ENCODE measurements around the gene POT1.

POT1 gene

DNA sequence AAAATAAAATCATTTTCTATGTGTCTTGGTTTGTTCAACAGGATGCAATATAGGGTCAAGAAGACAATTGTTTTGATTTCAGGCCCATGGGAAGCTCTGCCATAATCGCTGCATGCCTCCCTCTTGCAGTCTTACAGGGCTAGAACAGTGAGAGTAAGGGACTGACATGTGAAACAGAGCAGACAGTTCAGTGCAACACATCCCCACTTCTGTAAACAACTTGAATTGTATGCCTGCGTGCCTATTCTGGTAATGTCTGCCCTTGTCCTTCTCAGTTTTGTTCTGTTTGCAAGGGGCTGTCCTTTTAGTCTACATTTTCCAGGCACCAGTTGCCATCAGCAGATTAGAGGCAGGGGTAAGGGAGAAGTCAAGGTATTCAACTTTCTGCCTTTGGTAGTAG is 129.2 kb downstream of the POT1 start:
- DNase-seq = no peak

DNA sequence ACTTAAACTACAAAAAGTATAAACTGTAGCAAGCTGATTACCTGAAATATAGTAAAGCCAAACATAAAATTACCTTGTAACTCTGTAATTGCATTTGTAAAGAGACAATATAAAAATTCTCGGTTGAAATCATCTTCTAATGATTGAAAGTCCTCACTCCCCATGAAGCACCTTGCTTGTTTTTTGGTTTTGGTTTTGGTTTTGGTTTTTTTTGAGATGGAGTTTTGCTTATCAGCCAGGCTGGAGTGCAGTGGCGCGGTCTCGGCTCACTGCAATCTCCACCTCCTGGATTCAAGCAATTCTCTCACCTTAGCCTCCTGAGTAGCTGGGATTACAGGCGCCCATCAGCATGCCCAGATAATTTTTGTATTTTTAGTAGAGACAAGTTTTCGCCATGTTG is 130.2 kb downstream of the POT1 start:
- no peak for DNase-seq

DNA sequence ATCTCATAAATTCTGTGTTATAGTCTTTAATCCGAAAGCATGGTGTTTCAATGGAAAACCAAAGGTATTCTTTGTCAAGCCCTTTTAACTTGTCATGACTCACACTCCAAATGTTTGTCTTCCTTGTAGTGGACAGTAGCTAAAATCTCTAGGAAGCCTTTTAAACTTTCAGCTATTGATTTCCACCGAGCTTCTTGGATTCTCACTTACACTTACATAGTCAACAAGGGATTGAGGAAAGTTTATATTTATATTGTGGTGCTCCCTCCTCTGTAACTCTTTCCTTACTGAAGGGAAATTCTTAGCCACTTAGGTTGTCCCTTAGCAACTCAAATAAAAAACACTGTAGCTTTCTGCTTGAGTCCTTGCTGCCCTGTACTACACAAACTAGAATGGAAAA is 132.9 kb downstream of the POT1 start:
- no peak for DNase-seq

DNA sequence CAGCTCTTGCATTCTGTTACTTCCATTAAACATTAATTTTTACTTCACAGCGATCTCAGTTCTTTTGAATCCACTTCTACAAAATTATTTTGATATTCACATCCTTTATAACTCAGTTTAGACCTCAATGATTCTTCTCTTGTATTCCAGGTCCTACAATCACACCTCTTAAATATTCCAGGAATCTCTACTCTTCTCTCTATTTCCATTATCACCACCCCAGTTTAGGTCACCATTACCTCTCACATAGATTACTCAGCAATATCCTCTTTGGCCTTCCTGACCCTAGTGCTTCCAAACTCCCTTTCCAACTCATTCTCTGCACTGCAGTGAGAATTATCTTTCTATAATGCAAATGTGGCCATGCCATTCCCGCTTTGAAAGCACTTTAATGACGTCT is 136.9 kb downstream of the POT1 start:
- no peak for DNase-seq

DNA sequence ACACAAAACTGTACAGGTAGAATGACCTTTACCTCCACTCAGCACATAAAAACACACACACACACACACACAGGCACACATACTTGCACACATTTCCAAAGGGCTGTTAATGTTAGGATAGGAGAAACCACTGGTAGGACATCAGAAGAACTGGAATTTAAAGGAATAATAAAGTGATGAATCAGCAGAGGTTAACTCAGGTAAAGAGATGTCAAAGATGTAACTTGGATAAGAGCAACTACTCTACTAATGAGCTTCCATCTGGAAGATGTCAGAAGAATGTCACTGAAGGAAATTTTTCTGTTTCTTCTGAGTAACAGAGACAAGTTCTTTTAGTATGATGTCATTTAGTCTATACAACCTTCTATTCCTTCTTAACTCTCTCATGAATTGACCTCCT is 137.6 kb downstream of the POT1 start:
- DNase-seq = no peak

DNA sequence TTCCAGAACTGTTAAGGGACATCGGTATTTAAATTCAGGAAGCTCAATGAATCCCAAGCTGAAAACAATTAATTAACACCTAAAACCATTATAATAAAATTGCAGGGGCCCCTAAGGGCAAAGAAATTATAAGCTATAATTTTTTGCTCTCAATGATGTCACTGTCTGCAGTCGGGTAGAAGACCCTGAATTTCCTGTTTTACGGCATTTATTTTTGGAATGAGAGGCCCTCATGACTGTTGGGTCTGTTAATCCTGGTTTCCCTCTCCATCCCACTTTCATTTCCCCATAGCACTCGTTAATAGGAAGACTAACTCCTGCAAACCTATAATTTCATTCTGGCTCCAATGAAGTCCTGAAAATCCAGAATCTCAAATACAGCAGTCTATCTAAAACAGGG is 138.2 kb downstream of the POT1 start:
- no peak for DNase-seq

DNA sequence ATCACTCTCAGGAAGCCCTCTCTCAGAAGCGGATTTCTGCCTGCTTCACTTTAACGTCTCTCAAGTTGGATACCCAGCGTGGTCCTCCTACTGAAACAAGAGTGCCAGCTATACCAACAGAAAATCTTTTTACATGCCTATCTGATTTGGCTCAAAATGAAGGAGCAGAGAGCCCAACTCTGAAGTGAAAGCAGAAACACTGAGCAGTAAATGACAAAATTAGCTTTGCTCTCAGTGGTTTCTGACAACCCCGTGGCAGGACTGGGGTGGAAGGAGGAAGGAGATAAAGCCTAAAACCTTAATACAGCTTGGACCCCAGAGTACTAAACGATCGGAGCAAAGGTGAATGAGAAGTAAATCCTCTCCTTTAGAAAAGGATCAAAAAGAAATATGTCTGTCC is 139.0 kb downstream of the POT1 start:
- DNase-seq = no peak

DNA sequence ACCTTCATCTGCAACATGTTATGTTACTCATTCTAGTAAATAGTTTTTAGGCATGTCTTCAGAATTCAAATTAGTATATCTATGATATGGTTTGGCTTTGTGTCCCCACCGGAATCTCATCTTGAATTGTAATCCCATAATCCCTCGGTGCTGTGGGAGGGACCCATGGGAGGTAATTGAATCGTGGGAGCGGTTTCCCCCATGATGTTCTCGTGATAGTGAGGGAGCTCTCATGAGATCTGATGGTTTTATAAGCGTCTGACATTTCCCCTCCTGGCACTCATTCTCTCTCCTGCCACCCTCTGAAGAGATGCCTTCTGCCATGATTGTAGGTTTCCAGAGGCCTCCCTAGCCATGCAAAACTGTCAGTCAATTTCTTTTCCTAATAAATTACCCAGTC is 143.6 kb downstream of the POT1 start:
- no peak for DNase-seq

DNA sequence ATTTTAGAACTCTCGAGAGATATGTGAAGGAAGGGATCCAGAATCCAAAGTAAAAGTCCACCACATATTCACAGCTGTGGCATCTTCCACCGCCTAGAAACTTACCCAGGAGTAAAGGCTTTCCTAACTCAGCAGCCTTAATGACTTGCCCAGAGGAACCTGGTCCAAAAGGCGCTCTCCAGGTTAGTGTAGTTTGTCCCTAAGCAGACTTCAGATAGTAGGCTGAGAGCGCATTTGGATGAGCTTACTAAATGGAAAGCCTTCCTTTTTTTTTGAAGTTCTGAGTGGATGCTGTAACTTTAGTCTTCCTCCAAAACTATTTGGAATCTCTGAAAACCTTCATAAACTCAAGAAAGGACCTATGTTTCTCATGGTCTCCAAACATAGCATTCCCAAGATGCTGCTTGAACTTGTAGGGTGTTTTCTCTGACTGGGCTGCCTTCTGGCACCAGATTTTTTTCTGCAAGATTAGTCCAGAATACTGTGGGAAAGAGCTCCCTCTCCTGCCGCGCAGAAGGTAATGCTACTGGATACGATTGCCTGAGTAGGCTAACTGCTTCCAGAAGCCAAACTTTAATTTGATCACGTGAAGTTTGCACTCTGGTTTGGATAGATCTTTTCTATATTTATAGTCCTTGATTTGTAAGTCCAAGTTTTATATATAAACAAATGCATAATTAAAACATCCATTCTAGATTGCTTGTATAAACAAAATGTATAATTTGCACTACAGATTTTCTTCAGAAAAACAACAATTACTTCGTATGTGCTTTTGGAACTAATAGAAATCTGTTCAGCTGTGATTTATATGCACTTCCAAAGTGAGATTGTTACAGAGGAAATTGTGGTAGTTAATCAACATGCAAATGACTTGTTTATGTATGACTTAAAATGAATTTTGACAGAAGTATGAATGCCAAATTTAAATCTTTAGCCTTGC is 144.5 kb downstream of the POT1 start:
- no peak for DNase-seq

DNA sequence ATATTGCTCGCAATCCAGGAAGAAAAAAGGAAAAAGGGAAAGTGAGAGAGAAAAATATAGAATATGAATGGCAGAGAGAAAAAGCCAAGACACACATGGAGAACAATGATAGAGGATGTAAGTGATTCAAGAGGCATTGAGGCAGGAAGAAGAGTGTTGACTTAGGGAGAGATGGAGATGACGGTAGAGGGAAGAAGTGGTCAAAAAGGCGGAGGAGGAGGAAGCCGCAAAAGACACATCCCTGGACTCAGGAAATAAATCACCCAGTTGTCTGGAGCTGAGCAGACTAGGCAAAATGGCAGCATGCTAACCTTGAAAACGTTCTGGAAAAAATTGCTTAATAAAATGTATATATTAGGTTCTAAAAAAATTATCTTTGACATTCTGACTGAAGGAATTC is 146.4 kb downstream of the POT1 start:
- DNase-seq = no peak

DNA sequence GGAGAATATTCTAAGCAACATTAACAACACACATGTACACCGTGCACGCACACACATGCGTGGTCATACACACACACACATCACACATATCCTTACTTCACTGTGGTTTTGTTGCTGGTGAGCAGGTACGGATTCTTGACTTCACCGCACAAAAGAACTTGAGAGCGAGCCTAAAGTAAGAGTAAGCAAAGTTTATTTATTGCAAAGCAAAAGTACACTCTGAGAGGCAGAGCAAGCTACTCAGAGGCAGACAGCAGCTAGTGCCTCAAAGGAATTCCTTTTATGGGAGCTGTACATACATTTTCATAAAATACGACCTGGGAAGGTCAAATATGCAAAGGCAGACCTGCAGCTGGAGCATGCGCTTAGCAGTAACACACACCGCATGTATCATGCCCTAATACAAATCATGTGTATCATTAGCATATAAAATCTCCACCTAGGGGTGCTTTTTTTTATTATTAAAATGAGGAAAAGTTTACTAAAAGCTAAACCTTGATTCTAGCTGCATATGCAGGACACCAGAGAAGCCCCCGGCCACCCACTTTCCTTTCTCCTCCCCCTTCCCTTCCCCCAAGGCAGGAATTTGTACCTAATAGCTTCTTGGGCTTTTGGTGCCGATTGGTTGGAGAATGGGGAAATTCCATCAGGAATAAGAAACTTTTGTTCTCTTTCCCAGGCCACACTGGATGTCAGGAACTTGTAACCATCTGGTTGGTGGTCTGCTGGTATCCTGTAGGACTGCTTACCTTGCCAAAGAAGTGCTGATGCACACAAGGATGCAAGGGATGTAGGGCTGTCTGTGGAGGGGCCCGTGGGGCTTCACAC is 147.5 kb downstream of the POT1 start:
- no peak for DNase-seq

DNA sequence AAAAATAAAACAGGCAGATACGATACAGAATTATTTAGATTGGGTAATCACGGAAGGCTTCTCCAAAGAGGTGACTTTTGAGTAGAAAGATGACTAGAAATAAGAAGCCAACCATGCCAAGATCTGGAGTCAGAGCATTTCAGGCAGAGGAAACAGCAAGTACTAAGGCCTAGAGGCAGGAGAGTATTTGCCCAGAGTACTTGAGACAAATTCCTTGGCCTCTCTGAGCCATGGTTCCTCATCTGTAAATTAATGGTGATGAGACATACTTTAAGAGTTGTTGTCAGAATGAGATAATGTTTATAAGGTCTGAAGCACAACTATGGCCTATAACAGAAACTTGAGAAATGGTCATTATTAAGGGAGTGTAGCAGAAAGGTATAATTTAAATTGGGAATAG is 148.2 kb downstream of the POT1 start:
- DNase-seq = no peak

DNA sequence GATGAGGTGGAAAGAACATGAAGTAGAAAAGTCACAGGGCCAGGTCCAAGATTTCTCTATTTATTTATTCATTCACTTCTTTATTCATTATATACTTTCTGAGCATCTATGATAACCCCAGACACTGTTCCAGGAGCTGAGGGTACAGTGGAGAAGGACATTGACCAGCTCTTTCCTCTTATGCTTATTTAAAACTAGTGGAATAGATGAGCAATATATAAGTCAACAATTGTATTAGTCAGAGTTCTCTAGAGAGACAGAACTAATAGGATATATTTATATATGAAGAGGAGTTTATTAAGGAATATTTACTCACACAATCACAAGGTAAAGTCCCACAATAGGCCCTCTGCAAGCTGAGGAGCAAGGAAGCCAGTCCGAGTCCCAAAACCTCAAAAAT is 149.0 kb downstream of the POT1 start:
- DNase-seq = no peak

DNA sequence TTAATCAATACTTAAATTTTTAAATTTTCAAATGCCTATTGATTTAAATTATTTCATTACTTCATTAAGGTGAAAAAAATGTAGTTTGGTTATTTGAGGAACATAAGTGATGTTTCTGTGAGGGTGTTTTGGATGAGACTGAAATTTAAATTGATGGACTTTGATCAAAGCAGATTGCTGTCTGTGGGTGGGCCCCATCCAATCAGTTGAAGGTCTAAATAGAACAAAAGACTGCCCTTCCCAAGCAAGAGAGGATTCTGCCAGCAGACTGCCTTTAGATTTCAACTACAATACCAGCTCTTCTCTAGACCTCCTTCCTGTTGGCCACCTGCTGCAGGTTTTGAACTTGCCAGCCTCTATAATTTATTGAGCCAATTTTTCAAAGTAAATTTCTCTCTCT is 149.6 kb downstream of the POT1 start:
- no peak for DNase-seq

DNA sequence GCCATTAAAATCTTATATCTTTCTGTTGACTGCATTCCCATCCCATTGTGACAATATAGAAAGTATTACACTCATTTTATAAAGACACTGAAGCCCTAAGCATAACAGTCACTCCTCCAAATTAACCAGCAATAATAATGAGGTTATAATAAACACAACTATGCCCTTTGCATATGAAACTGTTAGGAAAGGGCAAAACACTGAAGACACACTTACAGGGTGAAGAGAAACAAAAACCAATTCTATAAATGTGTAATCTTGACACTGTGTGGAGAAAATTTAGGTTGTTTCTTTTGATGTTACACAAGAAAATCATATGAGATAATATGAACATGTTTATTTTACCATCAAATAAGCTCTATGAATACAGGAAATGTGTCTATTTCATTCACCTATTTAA is 150.0 kb downstream of the POT1 start:
- no peak for DNase-seq

DNA sequence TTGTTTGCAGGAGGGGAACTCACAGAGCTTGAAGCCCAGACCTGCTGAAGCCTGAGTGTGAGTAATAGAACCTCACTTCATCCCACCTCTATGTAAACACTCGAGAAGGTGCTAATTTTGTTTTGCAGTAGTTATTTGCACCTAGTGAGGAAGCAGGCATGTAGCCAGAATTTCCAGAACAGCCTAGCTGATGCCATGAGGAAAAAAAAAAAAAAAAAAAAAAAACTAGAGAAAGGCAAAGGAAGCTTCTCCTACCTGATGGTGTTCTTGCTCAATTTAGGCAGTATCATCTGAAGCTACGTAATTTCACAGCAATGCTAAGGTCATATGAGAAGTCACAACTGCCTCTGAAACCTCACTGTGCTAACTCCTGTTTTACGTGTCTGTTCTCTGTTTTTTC is 150.4 kb downstream of the POT1 start:
- no peak for DNase-seq

DNA sequence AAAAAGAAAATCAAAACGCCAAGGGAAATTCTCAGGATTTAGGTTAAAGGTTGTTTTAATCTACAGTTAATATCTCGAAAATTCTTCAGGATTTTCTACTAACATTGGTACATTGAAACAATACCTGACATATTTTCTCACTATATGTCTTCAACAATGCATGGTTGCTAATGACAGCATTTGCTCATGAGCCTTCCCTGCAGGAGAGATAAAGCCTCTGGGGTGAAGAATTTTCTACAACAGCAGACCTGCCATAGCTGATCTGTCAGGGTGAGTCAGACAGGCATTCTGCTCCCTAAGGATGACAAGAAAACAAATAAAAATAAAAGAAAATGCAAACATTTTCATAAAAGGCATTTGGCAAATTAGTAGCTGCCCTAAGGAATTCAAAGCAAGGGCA is 152.4 kb downstream of the POT1 start:
- no peak for DNase-seq

DNA sequence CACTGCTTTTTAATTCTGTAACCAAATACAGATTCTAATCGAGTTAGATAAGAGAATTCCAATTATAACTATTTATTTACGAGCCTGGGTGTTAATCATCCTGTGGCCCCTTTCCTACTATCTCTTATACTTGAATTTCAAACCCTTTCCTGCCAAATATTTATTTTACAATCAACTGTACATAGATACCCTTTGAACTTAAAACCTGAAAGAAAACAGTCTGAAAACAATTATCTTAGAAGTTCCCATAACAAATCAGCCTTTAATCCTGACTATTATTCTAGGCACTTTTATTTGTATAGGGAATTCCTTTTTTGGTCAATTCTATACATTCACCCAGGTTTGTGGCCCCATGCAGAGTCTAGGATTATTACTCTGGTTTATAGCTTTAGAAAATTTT is 153.5 kb downstream of the POT1 start:
- no peak for DNase-seq

DNA sequence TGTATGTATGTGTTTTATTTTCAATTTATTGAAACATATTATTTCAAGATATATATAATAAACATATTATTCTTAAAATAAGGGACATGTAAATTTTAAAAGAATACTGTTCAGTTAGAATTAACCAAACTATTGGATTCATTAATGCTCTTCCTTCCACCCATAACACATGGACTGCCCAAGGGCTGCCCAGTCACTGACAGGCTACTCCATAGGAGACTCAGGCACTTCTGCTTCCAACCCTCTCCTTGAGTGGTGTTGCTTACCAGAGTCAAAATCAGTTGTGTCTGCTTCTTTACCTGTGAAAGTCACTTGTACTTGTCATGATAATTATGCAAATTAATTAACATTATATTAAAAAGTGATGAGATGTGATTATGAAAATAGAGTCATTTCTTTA is 154.2 kb downstream of the POT1 start:
- no peak for DNase-seq

DNA sequence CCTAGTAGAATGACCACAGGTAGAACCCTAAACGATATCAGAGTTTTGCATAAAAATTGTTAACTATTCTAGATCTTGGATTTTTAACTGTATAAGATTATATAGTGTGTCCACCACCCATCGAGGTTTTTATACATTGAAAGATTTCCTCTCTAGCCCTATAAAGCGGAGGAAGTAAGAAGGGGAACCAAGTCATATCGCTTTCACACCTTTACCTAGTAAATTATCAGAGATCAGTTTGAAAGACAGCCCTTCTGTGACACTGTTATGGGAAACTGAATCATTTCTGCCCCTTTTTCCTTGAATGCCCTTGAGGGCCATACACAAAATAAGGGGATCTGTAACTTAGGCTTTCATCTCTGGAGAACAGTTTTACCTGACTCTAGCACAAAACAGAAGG is 155.7 kb downstream of the POT1 start:
- no peak for DNase-seq

DNA sequence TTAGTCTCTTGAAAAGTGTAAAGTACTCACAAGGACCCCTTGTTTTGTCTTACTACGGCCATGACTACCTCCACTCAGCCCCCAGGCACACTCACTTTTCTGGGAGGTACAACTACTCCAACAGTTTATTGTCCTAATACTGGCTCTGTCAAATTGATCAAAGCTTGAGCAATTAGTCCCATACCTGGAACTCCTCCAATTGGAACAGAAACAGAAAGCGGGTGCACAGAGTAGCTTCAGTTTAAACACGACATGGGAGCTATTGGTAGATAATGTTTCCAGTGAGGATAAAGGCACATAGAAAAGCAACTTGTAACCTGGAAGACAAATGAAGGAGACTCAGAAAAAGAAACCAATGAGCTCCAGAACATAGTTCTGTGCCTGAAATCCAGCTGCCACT is 156.3 kb downstream of the POT1 start:
- DNase-seq = no peak
